ENCODE measurements around the gene PEPD. TPM values are rescaled to one million over a fixed set of nuclear protein-coding genes. Genes with fewer than 3 reads are reported as not detected.

Gene PEPD
- total and polyA plus RNA-seq, 2 experiments from 2014 or later, result 141 to 175 TPM

DNA sequence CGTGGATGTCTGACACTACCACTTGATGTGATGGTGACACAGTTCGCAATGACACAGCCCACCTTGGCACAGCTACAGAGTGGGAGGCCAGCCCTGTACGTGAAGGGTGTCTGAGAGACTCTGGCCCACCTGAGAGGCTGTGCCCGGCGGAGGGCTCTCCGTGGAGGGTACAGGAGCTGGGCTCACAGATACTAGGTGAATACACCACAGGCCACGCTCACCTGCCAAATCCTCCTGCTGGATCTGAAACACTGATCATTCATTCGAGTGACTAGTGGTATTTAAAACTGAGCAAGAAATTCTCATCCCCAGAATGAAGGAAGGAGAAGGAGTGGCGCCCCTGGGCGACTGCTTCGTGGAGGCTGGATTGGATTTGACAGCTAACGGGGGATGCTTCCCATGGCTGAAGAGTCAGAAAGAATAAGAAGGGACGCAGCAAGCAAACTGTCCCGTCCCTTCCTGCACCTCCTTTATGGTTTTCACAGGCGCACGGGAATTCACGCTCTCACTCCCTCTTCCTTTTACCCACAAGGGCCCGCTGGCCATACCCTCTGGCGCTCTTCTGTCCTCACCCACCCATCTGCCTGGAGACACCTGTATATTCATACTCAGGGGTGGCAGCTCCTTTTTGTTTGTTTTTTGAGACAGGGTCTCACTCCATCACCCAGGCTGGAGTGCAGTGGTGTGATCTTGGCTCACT lies 123.1 kb downstream of the PEPD start:
- DNase-seq (ENCODE audit: low spot score), result no peak
- no peak overlapping the region for H3K4me3 ChIP-seq
- H3K36me3 ChIP-seq (replicated peaks; ENCODE audit: insufficient read depth, low read depth), result no peaks in the 10 kb centered on the region
- H3K9me2 ChIP-seq (replicated peaks; ENCODE audit: insufficient read depth), result no peaks in the 10 kb centered on the region
- H3K27ac ChIP-seq, result no peak overlapping the region
- TF ChIP-seq EZH2 (IDR thresholded peaks at IDR 0.05; ENCODE audit: borderline replicate concordance), result no peak
- TF ChIP-seq, protein P1, sequence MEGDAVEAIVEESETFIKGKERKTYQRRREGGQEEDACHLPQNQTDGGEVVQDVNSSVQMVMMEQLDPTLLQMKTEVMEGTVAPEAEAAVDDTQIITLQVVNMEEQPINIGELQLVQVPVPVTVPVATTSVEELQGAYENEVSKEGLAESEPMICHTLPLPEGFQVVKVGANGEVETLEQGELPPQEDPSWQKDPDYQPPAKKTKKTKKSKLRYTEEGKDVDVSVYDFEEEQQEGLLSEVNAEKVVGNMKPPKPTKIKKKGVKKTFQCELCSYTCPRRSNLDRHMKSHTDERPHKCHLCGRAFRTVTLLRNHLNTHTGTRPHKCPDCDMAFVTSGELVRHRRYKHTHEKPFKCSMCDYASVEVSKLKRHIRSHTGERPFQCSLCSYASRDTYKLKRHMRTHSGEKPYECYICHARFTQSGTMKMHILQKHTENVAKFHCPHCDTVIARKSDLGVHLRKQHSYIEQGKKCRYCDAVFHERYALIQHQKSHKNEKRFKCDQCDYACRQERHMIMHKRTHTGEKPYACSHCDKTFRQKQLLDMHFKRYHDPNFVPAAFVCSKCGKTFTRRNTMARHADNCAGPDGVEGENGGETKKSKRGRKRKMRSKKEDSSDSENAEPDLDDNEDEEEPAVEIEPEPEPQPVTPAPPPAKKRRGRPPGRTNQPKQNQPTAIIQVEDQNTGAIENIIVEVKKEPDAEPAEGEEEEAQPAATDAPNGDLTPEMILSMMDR (IDR thresholded peaks at IDR 0.05; ENCODE audit: poor library complexity), result peak; percentile 3
- TF ChIP-seq EZH2phosphoT487 (IDR thresholded peaks at IDR 0.05; ENCODE audit: low read depth, severe bottlenecking, unreplicated experiment), result no peak
- 87% methylated on average over 19 of the region's 19 CpGs for WGBS (ENCODE audit: low lambda C conversion rate, missing lambda C conversion rate)
- no peaks in the 10 kb centered on the region for H3K27me3 ChIP-seq
- H2AFZ ChIP-seq, result no peak overlapping the region
- H3K9me3 ChIP-seq (ENCODE audit: low read depth), result no peaks in the 10 kb centered on the region
- H3K79me2 ChIP-seq, result no peaks in the 10 kb centered on the region
- H3K4me1 ChIP-seq (ENCODE audit: insufficient read depth), result peaks cover 22% of the 10 kb centered on the region
- H4K20me1 ChIP-seq (ENCODE audit: insufficient read depth, poor library complexity, severe bottlenecking), result no peaks in the 10 kb centered on the region
- no peak overlapping the region for H3K4me2 ChIP-seq

DNA sequence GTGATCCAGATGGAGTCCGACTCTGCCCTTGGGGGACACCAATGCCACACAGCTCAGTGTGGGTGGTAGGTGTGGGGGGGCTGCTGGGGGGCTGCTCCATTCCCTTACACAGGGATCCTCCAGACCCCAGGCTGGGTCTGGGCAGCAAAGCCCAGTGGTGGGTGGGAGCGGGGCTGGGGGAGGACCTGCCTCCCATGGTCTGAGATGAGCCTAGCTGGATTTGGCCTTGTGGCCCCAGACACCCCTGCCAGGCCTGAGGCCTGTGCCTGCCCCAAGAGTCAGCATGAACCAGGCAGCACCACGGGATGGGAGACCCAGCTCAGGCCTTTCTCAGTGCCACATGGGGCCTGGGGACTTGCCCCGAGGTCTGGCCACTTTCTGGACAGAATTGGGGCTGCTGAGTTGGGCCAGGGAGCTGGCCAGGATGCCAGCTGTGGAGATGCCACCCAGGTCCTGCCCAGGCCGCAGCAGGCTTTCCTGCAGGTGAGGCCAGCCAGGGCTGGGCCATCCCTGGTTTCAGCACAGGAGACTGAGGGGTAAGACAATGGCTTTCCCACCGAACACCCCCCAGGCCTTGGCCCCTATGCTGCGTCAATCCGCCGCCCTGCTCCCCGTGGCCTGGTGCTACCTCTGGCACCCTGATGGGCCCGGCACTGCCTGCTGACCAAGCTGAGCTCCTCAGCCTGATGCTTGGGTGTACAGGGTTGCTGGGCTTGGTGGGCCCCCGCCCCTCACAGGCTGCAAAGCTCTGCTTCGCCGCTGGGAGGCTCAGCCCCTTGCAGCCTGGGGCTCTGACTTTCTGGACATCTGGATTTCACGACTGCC lies 123.8 kb downstream of the PEPD start:
- DNase-seq (ENCODE audit: low spot score), result no peak
- Histone ChIP-seq H3K4me1 (ENCODE audit: insufficient read depth) (peaks cover 22% of the 10 kb centered on the region), H3K36me3 (replicated peaks; ENCODE audit: insufficient read depth, low read depth) (no peaks in the 10 kb centered on the region), H3K79me2 (no peaks in the 10 kb centered on the region), H3K27me3 (no peaks in the 10 kb centered on the region), H2AFZ (no peak overlapping the region), H3K27ac (no peak overlapping the region), H4K20me1 (ENCODE audit: insufficient read depth, poor library complexity, severe bottlenecking) (no peaks in the 10 kb centered on the region), H3K4me3 (no peak overlapping the region), H3K4me2 (no peak overlapping the region), H3K9me3 (ENCODE audit: low read depth) (no peaks in the 10 kb centered on the region), H3K9me2 (replicated peaks; ENCODE audit: insufficient read depth) (no peaks in the 10 kb centered on the region)
- 74% methylated on average over 14 of the region's 15 CpGs for WGBS (ENCODE audit: low lambda C conversion rate, missing lambda C conversion rate)
- TF ChIP-seq, protein P1 (IDR thresholded peaks at IDR 0.05; ENCODE audit: poor library complexity), result peak; percentile 33
- TF ChIP-seq EZH2phosphoT487 (IDR thresholded peaks at IDR 0.05; ENCODE audit: low read depth, severe bottlenecking, unreplicated experiment), result no peak

DNA sequence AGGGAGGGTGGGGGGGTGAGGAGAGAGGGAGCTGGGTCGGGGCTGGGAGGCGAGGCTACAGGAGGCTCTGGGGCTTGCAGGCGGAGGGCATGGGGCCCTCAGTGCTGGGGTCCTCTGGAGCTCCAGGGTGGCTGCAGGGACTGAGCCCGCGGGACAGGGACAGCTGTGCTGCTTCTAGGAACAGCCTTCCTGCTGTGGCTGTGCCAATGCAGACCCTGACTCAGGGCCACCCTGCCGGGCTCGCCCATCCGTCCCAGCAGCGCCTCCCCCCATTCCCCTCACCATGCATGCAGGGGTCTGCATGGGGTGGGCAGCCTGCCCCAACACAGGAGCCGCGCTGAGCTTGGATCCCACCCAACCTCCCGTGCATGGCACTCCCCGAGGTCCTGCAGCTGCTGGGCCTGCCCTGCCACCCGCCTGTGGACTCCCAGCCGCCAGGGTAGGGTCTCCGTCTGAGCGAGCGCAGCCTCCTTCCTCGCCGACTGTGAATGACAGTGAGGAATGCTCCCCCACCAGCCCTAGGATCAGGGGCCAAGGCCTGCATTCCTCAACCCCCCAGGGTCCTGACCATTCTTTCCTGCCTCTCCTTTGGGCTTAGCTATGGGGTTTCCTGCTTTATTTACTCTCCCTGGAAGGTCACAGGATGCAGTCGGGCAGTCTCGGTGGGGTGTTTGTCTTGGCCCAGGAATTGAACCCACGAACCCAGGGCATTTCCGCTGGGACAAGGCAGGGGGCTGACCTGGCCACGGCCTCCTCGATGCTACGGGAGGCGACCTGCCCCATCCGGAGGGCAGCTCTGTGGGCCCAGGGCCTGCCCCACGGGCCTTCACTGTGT lies 124.7 kb downstream of the PEPD start:
- no peaks in the 10 kb centered on the region for H3K36me3 ChIP-seq (replicated peaks; ENCODE audit: insufficient read depth, low read depth)
- no peaks in the 10 kb centered on the region for H4K20me1 ChIP-seq (ENCODE audit: insufficient read depth, poor library complexity, severe bottlenecking)
- no peak overlapping the region for H3K4me2 ChIP-seq
- no peak overlapping the region for H3K27ac ChIP-seq
- H3K79me2 ChIP-seq, result no peaks in the 10 kb centered on the region
- WGBS (ENCODE audit: low lambda C conversion rate, missing lambda C conversion rate), result 75% methylated on average over 25 of the region's 30 CpGs
- H3K9me2 ChIP-seq (replicated peaks; ENCODE audit: insufficient read depth), result no peaks in the 10 kb centered on the region
- H3K9me3 ChIP-seq (ENCODE audit: low read depth), result no peaks in the 10 kb centered on the region
- H2AFZ ChIP-seq, result no peak overlapping the region
- no peak overlapping the region for H3K4me3 ChIP-seq
- H3K27me3 ChIP-seq, result no peaks in the 10 kb centered on the region
- DNase-seq (ENCODE audit: low spot score), result no peak
- peaks cover 28% of the 10 kb centered on the region for H3K4me1 ChIP-seq (ENCODE audit: insufficient read depth)
- no peak for TF ChIP-seq EZH2phosphoT487 (IDR thresholded peaks at IDR 0.05; ENCODE audit: low read depth, severe bottlenecking, unreplicated experiment)
- TF ChIP-seq, protein P1 (IDR thresholded peaks at IDR 0.05; ENCODE audit: poor library complexity), result no peak
- TF ChIP-seq EZH2 (IDR thresholded peaks at IDR 0.05; ENCODE audit: borderline replicate concordance), result no peak

All from hepatocyte (in vitro differentiated cells).